Peyer's patch (tissue), 4 donors: ENCODE results near the gene SPEM3. TPM values are rescaled to one million over a fixed set of nuclear protein-coding genes. Genes with fewer than 3 reads are reported as not detected.
A peak's percentile ranks its signal among the peaks of the same experiment; 100 is the strongest.

Experiments
- DNase-seq, 3 donors: peaks; one replicate each; pipeline ENCODE4 v3.0.0-alpha.2; 2017 to 2019
- H3K27ac ChIP-seq, 4 donors: fragments of 200-600 bp; sonication (generic); one replicate each; pipeline ENCODE4 v1.5.1; 2016 to 2019
- H3K27me3 ChIP-seq, 2 donors: fragments of 200-600 bp; sonication (generic); one replicate each; pipeline ENCODE4 v1.5.1; 2019
- H3K36me3 ChIP-seq, 3 donors: fragments of 200-600 bp; sonication (generic); one replicate each; pipeline ENCODE4 v1.5.1; 2016 to 2019
- H3K4me1 ChIP-seq, 4 donors: fragments of 200-600 bp; sonication (generic); one replicate each; pipeline ENCODE4 v1.5.1; 2016 to 2019
- H3K4me3 ChIP-seq, 4 donors: fragments of 200-600 bp; sonication (generic); 1 replicate in 3 of 4; 2 replicates in 1 of 4; pipeline ENCODE4 v1.5.1; 2016 to 2019; ENCODE audit warnings: mild to moderate bottlenecking in 1 of 4
- H3K9me3 ChIP-seq, 4 donors: fragments of 200-600 bp; sonication (generic); one replicate each; pipeline ENCODE4 v1.5.1; 2016 to 2019; ENCODE audit warnings: mild to moderate bottlenecking in 1 of 4
- CTCF ChIP-seq, 6 experiments: fragments of 450-650 bp in 4 of 6; fragments of 200-600 bp in 2 of 6; sonication (generic) in 1 of 6; IDR thresholded peaks; one replicate each; pipeline ENCODE4 v1.5.1; 2017 to 2019; ENCODE audit warnings: antibody characterized with exemption in 6 of 6, mild to moderate bottlenecking in 3 of 6, moderate library complexity in 1 of 6
- POLR2A ChIP-seq, 2 donors: fragments of 450-650 bp; IDR thresholded peaks; one replicate each; pipeline ENCODE4 v1.5.1; 2017; ENCODE audit warnings: antibody characterized with exemption in 2 of 2, mild to moderate bottlenecking in 2 of 2, moderate library complexity in 2 of 2
- total RNA-seq, 4 donors: library from RNA; depleted of rRNA; stranded (reverse); fragments of >200 nt; gene quantifications; one replicate each; pipeline ENCODE4 v1.1.0, GENCODE V29; 2016

SPEM3 gene
- total RNA-seq, 4 donors from 2014 or later = not detected

DNA sequence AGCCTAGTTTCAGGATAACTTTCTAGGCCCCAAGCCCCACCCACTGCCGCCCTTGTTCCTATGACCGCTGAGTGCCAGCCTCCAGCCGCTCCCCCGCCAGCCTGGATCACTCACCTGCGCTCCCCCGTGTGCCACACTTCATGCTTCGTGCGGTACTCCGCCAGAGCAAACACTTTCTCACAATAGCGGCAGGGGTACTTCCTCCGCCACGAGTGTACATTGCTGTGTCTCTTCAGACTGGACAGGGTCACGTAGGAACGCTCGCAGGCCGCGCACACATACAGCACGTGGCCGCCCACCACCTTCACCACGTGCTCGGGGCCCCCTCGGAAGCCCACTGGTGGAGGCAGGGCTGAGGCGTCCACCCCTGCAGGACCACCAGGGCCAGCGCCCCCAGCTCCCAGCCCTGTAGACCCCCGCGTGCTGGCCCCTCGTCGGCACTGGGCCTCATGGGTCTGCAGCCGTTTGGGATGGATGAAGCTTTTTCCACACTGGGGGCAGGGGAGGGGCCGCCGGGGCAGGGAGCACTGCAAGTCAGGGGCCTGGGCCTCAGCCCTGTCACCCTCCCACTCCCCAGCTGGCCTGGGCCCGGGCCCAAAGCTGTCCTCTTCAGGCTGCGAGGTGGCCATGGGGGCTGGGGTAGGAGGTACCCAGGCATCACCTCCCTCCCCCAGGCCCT is 37.1 kb downstream of the SPEM3 start:
- DNase-seq = no peak
- Histone ChIP-seq H3K27ac (peak overlapping the region in 1 of 4 donors; percentile 55), H3K27me3 (no peaks in the 10 kb centered on the region), H3K4me3 (no peak overlapping the region), H3K36me3 (peaks cover 0 to 33% (median 0%) of the 10 kb centered on the region in 3 donors), H3K9me3 (no peaks in the 10 kb centered on the region), H3K4me1 (peaks cover 0 to 18% (median 2%) of the 10 kb centered on the region in 4 donors)
- no peak for TF ChIP-seq CTCF (IDR thresholded peaks at IDR 0.05)

DNA sequence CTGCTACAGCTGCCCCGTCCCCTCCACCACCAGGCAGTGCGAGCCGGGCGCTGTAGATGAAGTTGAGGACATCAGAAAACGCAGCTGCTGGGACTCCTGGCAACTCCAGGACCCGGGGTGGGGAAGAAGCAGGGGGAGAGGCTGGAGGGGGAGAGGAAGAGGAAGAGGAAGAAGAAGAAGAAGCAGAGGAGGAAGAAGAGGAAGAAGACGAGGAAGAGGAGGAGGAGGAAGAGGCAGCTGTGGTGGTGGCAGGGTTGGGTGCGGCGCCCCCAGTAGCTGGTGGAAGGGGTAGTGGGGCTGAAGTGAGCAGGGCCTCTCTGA is 37.6 kb downstream of the SPEM3 start:
- Histone ChIP-seq H3K27ac (peak overlapping the region in 2 of 4 donors; percentile 20 to 55), H3K36me3 (peaks cover 0 to 33% (median 0%) of the 10 kb centered on the region in 3 donors), H3K27me3 (no peaks in the 10 kb centered on the region), H3K9me3 (no peaks in the 10 kb centered on the region), H3K4me3 (no peak overlapping the region), H3K4me1 (peaks cover 0 to 18% (median 2%) of the 10 kb centered on the region in 4 donors)
- DNase-seq = no peak
- TF ChIP-seq POLR2A (IDR thresholded peaks at IDR 0.05) = no peak
- no peak for TF ChIP-seq CTCF (IDR thresholded peaks at IDR 0.05)

- H3K4me1 ChIP-seq = peaks cover 0 to 21% (median 2%) of the 10 kb centered on the region in 4 donors
- H3K36me3 ChIP-seq = peaks cover 0 to 33% (median 0%) of the 10 kb centered on the region in 3 donors
- no peak overlapping the region for H3K4me3 ChIP-seq
- no peaks in the 10 kb centered on the region for H3K27me3 ChIP-seq
- H3K9me3 ChIP-seq = no peaks in the 10 kb centered on the region
- TF ChIP-seq CTCF (IDR thresholded peaks at IDR 0.05) (no peak), POLR2A (IDR thresholded peaks at IDR 0.05) (no peak)
- DNase-seq = no peak
- H3K27ac ChIP-seq = peak overlapping the region in 3 of 4 donors; percentile 17 to 55 (median 20)
Observed at GRCh38 chr17:7466639-7467341, 38.1 kb downstream of the SPEM3 start.

DNA sequence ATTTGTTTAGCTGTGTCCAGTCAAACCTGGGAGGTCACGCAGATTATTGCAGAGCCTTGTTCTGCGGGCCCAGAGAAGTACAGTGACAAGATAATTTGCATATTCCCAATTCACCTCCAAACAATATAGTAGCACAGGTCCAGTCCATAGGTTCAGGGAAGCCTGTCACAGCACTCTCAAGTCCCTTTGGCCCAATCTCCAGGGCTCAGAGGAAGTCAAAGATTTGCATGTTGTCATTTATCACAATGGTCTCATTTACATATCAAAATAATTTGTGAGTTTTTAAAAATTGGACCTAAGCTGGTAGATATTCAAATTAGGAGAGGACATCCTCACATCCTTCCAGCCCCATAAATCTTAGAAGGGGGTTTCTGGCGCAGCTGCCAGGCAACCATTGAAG is 38.8 kb downstream of the SPEM3 start:
- H3K4me1 ChIP-seq = peaks cover 0 to 24% (median 2%) of the 10 kb centered on the region in 4 donors
- H3K27me3 ChIP-seq = no peaks in the 10 kb centered on the region
- H3K36me3 ChIP-seq = peaks cover 0 to 29% (median 0%) of the 10 kb centered on the region in 3 donors
- no peak for TF ChIP-seq CTCF (IDR thresholded peaks at IDR 0.05)
- DNase-seq = no peak
- no peaks in the 10 kb centered on the region for H3K9me3 ChIP-seq
- H3K27ac ChIP-seq = peak overlapping the region in 3 of 4 donors; percentile 17 to 55 (median 20)
- no peak overlapping the region for H3K4me3 ChIP-seq

DNA sequence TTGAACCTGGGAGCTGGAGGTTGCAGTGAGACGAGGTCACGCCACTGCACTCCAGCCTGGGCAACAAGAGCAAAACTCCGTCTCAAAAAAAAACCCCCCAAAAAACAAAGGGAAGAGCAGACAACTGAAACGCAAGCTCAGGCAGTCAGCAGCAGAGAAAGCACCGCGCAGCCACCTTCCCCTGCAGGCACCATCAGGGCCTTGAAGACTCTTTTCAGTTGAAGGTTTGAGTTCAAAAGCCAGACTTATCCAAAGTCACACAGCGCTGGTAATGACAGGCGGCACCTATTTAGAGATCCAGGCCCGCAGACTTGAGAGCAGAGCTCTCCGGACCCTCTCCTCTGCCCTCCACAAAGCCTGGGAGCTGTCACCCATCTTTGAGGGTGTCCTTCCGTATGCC is 39.6 kb downstream of the SPEM3 start:
- H3K4me3 ChIP-seq = no peak overlapping the region
- no peak for DNase-seq
- H3K27me3 ChIP-seq = no peaks in the 10 kb centered on the region
- no peak overlapping the region for H3K27ac ChIP-seq
- peaks cover 0 to 22% (median 0%) of the 10 kb centered on the region in 3 donors for H3K36me3 ChIP-seq
- no peak for TF ChIP-seq POLR2A (IDR thresholded peaks at IDR 0.05)
- no peak for TF ChIP-seq CTCF (IDR thresholded peaks at IDR 0.05)
- H3K9me3 ChIP-seq = no peaks in the 10 kb centered on the region
- H3K4me1 ChIP-seq = peaks cover 0 to 24% (median 2%) of the 10 kb centered on the region in 4 donors
